Coronary artery (tissue), 2 donors: ENCODE results near the gene EMP2.
"Not testable (repeated sequence)": the region's sequence is repeated elsewhere in the genome, so short reads cannot be mapped to it uniquely, and the experiment has no call there.

Source experiments
- DNase-seq: peaks from one replicate; pipeline ENCODE4 v3.0.0-alpha.2; 2017; ENCODE audit warnings: low spot score
- H3K27ac ChIP-seq, 2 donors: fragments of 200-600 bp; sonication (generic); one replicate each; pipeline ENCODE4 v1.5.1; 2016 to 2019
- H3K4me3 ChIP-seq: fragments of 200-600 bp; sonication (generic); 2 replicates; pipeline ENCODE4 v1.5.1; 2016; ENCODE audit warnings: mild to moderate bottlenecking, moderate library complexity
- CTCF ChIP-seq: fragments of 200-600 bp; sonication (generic); IDR thresholded peaks from one replicate; pipeline ENCODE4 v1.5.1; 2019; ENCODE audit warnings: antibody characterized with exemption

Gene EMP2

GRCh38 chr16:10566613-10567012, 13.8 kb downstream of the EMP2 start:
- TF ChIP-seq CTCF = no peak
- Histone ChIP-seq H3K4me3 (no peak overlapping the region), H3K27ac (peak overlapping the region in 1 of 2 donors; percentile 80)
- no peak for DNase-seq

DNA sequence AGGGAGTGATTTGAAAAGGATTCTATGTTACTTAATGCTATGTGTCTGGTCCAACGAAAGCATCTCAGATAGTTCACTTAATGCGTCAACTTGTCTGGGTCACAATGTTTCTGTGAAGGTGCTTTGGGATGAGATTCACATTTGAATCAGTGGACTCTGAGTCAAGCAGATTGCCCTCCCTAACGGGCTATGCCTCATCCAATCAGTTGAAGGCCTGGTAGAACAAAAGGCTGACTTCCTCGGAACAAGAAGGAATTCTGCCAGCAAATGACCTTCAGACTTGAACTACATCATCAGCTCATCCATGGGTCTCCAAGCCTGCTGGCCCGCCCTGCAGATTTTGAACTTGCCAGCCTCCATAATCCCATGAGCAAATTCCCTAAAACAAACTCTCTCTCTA, 15.2 kb downstream of the EMP2 start:
- H3K27ac ChIP-seq = peak overlapping the region; percentile 79 to 80
- no peak for DNase-seq
- TF ChIP-seq CTCF = no peak

GRCh38 chr16:10564591-10564990, 15.8 kb downstream of the EMP2 start:
- no peak for DNase-seq
- H3K27ac ChIP-seq = peak overlapping the region; percentile 79 to 80
- no peak for TF ChIP-seq CTCF

More for the DNA sequence above, 15.2 kb downstream of the EMP2 start:
- no peak overlapping the region for H3K4me3 ChIP-seq

DNA sequence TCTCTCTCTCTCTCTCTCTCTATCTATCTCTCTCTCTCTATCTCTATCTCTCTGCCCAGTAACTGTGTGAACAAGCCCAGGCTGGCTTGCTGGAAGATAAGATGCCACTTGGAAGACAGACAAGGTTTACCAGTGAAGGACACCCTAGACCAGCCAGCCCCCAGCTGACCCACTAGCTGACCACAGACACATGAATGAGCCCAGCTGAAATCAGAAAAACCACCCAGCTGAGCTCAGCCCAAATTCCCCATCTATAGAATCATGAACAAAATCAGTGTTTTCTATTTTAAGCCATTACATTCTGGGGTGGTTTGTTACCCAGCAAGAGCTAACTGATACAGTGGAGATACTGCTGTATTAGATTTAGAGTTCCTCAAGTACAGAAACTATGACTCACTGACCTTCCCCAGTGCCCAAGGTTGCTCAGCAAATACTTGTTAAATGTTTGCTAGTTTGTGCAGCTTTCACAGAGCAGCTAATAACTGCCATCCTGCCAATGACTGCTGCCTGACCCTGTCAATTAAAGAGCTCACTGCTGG, 18.0 kb downstream of the EMP2 start:
- no peak for DNase-seq
- TF ChIP-seq CTCF = no peak
- no peak overlapping the region for H3K4me3 ChIP-seq
- peak overlapping the region in 1 of 2 donors; percentile 60 for H3K27ac ChIP-seq

More at GRCh38 chr16:10564591-10564990, 15.8 kb downstream of the EMP2 start:
- H3K4me3 ChIP-seq = no peak overlapping the region

DNA sequence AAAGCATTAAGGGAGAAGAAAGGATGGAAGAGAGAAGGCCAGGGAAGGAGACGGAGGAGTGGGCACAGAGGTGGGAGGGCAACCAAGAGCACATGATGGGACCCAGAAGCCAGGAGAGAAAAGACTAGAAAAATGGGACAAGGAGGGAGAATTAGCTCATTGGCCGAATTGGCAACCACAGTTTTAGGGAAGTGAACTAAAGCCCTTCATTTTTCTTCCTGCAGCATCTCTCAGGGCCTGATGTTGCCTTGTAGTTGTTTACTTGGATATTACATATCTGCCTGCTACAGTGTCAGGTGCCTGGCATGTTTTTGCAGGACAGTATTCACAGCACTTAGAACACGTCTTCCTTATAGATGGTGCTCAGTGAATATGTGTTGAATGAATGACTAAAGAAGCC, 19.0 kb downstream of the EMP2 start:
- Histone ChIP-seq H3K4me3 (no peak overlapping the region), H3K27ac (peak overlapping the region; percentile 17 to 95)
- no peak for TF ChIP-seq CTCF
- DNase-seq = no peak

- H3K4me3 ChIP-seq = no peak overlapping the region
- DNase-seq = no peak
- peak overlapping the region; percentile 32 to 95 for H3K27ac ChIP-seq
- TF ChIP-seq CTCF = no peak
These were observed 19.4 kb downstream of the EMP2 start for GRCh38 chr16:10561001-10561400.

DNA sequence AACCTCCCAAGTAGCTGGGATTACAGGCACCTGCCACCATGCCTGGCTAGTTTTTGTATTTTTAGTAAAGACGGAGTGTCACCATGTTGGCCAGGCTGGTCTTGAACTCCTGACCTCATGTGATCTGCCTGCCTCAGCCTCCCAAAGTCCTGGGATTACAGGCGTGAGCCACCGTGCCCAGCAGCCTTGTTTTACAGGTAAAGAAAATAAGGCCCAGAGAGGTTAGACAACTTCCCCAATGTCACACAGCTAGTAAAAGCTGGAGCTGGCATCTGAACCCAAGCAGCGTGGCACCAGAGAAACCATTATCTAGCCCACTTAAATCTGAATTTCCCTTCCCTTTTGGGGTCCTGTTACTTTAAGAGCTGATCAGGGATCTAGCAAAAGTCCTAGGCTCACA, 20.6 kb downstream of the EMP2 start:
- peak overlapping the region; percentile 65 for H3K4me3 ChIP-seq
- DNase-seq = not testable (repeated sequence)
- H3K27ac ChIP-seq = peak overlapping the region; percentile 83 to 95
